SK-N-DZ (cell line): ENCODE results near the gene XPO1.

Source experiments
- DNase-seq: peaks from one replicate; pipeline ENCODE4 v3.0.0-alpha.2; 2015; ENCODE audit warnings: low spot score

The XPO1 gene

GRCh38 chr2:61436092-61436491 is 102.1 kb downstream of the XPO1 start:
- no peak for DNase-seq

GRCh38 chr2:61435291-61435690 is 102.9 kb downstream of the XPO1 start:
- no peak for DNase-seq

GRCh38 chr2:61434314-61434713 is 103.8 kb downstream of the XPO1 start:
- DNase-seq: no peak

- no peak for DNase-seq
These were observed 104.5 kb downstream of the XPO1 start for GRCh38 chr2:61433606-61434005.

- no peak for DNase-seq
These were observed 105.2 kb downstream of the XPO1 start for GRCh38 chr2:61432990-61433389.

- no peak for DNase-seq
These were observed 106.8 kb downstream of the XPO1 start for GRCh38 chr2:61431345-61431744.
